IPS DF 19.7 (cell line): ENCODE data around the gene ALX1.
"Not testable (repeated sequence)": the region's sequence is repeated elsewhere in the genome, so short reads cannot be mapped to it uniquely, and the experiment has no call there.

Experiments
- DNase-seq: peaks from one replicate; pipeline ENCODE4 v3.0.0-alpha.2; 2013; ENCODE audit warnings: low read depth, low spot score

Gene ALX1

GRCh38 chr12:85301051-85301450 is 21.0 kb downstream of the ALX1 start:
- no peak for DNase-seq

GRCh38 chr12:85308374-85308773 is 28.4 kb downstream of the ALX1 start:
- DNase-seq, result no peak

- DNase-seq, result no peak
Observed at GRCh38 chr12:85309125-85309566, 29.1 kb downstream of the ALX1 start.

- DNase-seq, result no peak
Observed at GRCh38 chr12:85310025-85310424, 30.0 kb downstream of the ALX1 start.

- DNase-seq, result no peak
Observed at GRCh38 chr12:85310456-85311076, 30.5 kb downstream of the ALX1 start.

GRCh38 chr12:85317866-85318636 is 38.0 kb downstream of the ALX1 start:
- DNase-seq, result not testable (repeated sequence)

- DNase-seq, result no peak
Observed at GRCh38 chr12:85322715-85323114, 42.7 kb downstream of the ALX1 start.

- no peak for DNase-seq
Observed at GRCh38 chr12:85325442-85325841, 45.4 kb downstream of the ALX1 start.

GRCh38 chr12:85329913-85330312 is 49.9 kb downstream of the ALX1 start:
- no peak for DNase-seq

- no peak for DNase-seq
Observed at GRCh38 chr12:85348779-85349178, 68.8 kb downstream of the ALX1 start.

- DNase-seq, result no peak
Observed at GRCh38 chr12:85350356-85350755, 70.3 kb downstream of the ALX1 start.
